HEK293T (cell line): ENCODE data around the gene SFPQ.

Experiments used
- ARNT ChIP-seq: fragments of 450-650 bp; IDR thresholded peaks from 2 replicates; pipeline ENCODE4 v1.6.1; 2017; ENCODE audit warnings: mild to moderate bottlenecking
- FOXM1 ChIP-seq: fragments of 450-650 bp; IDR thresholded peaks from 2 replicates; pipeline ENCODE4 v1.6.1; 2017; ENCODE audit warnings: mild to moderate bottlenecking, borderline replicate concordance

DNA sequence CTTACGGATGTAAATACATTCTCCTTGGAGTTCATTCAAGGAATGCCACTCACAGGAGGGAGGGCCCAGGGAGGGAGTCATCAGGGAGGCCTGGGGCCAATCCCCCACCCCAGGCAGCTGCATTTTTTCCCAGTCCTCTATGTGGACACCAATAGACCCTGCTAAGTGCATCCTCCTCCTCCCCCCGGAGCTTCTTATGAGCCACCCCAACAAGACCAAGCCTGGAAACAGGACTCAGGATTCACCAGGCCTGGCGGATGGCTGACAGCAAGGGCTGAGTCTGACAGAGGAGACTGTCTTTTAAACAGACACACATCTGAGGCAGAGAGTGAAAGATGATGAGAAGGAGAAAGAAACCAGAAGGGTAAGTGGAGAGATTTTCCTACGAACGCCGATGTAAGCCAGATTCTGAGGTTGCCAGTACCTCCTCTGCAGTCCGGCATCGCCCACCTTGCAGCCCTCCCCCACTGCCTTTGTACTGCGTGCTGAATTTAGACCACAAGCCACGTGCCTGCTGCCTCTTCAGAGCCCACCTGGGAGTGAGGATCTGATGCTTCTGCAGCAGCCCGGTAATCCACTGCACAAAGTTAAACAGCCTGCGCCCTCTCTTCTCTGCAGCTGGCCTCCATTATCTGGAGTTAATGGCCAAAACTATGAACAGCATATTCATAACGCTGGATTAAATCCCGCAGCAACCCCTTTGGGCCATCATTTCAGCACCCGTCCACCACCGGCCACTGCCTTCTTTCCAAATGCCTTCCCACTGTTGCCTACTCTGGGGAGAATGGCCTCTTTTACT is 17.6 kb upstream of the SFPQ start:
- TF ChIP-seq FOXM1 (no peak), ARNT (no peak)
